GM21529 (cell line): ENCODE data around the gene PRKAG2.

ENCODE experiments used
- ATAC-seq: cut with Tn5 transposase; IDR thresholded peaks from one replicate; pipeline ENCODE4 v1.9.1; 2021; ENCODE audit not compliant: unreplicated experiment

PRKAG2 gene

GRCh38 chr7:151663382-151664100 lies 213.4 kb downstream of the PRKAG2 start:
- no peak for ATAC-seq

- ATAC-seq, result no peak
Measured at GRCh38 chr7:151662251-151662826, 214.6 kb downstream of the PRKAG2 start.

GRCh38 chr7:151661587-151661986 lies 215.3 kb downstream of the PRKAG2 start:
- no peak for ATAC-seq

- ATAC-seq, result no peak
Measured at GRCh38 chr7:151660141-151660540, 216.8 kb downstream of the PRKAG2 start.

- no peak for ATAC-seq
Measured at GRCh38 chr7:151659219-151659618, 217.7 kb downstream of the PRKAG2 start.

- ATAC-seq, result no peak
Measured at GRCh38 chr7:151658778-151659177, 218.1 kb downstream of the PRKAG2 start.

- ATAC-seq, result no peak
Measured at GRCh38 chr7:151657173-151657572, 219.7 kb downstream of the PRKAG2 start.

- ATAC-seq, result no peak
Measured at GRCh38 chr7:151655555-151655954, 221.4 kb downstream of the PRKAG2 start.

- ATAC-seq, result no peak
Measured at GRCh38 chr7:151652111-151652510, 224.8 kb downstream of the PRKAG2 start.

GRCh38 chr7:151650161-151650560 lies 226.8 kb downstream of the PRKAG2 start:
- no peak for ATAC-seq

- ATAC-seq, result no peak
Measured at GRCh38 chr7:151648429-151648828, 228.5 kb downstream of the PRKAG2 start.

GRCh38 chr7:151647874-151648273 lies 229.0 kb downstream of the PRKAG2 start:
- no peak for ATAC-seq

- ATAC-seq, result no peak
Measured at GRCh38 chr7:151647006-151647405, 229.9 kb downstream of the PRKAG2 start.

GRCh38 chr7:151645311-151645710 lies 231.6 kb downstream of the PRKAG2 start:
- no peak for ATAC-seq

- no peak for ATAC-seq
Measured at GRCh38 chr7:151644554-151644953, 232.4 kb downstream of the PRKAG2 start.

- ATAC-seq, result no peak
Measured at GRCh38 chr7:151642746-151643145, 234.2 kb downstream of the PRKAG2 start.

- no peak for ATAC-seq
Measured at GRCh38 chr7:151641587-151641986, 235.3 kb downstream of the PRKAG2 start.

GRCh38 chr7:151637781-151638261 lies 239.1 kb downstream of the PRKAG2 start:
- no peak for ATAC-seq

GRCh38 chr7:151634643-151635042 lies 242.3 kb downstream of the PRKAG2 start:
- no peak for ATAC-seq

GRCh38 chr7:151633516-151633812 lies 243.5 kb downstream of the PRKAG2 start:
- ATAC-seq, result no peak

- ATAC-seq, result peak; percentile 65
Measured at GRCh38 chr7:151632750-151633515, 244.0 kb downstream of the PRKAG2 start.
